ENCODE data around the gene PNLIP.

GRCh38 chr10:116545122-116545521 is 609 bp upstream of the PNLIP start:
- TF ChIP-seq CTCF (IDR thresholded peaks at IDR 0.05; ENCODE audit: low read length) (no peak), EZH2 (IDR thresholded peaks at IDR 0.05; ENCODE audit: borderline replicate concordance, low read length) (no peak)
